ENCODE measurements around the gene CD79B.

Gene CD79B

GRCh38 chr17:63933598-63933997 lies 1.5 kb upstream of the CD79B start:
- no peak for DNase-seq
- peaks cover 18% of the 10 kb centered on the region for H3K4me1 ChIP-seq (ENCODE audit: control insufficient read depth, insufficient read depth, low read length, poor library complexity, severe bottlenecking)
- H3K27ac ChIP-seq (ENCODE audit: insufficient read depth, low read length, poor library complexity, severe bottlenecking), result no peak overlapping the region
- H3K36me3 ChIP-seq (ENCODE audit: control insufficient read depth, insufficient read depth, low read length), result peaks cover 14% of the 10 kb centered on the region
- H3K9me3 ChIP-seq (ENCODE audit: control insufficient read depth, low read length), result no peaks in the 10 kb centered on the region
- H3K27me3 ChIP-seq (replicated peaks; ENCODE audit: control insufficient read depth, insufficient read depth, low read length, poor library complexity, severe bottlenecking), result no peaks in the 10 kb centered on the region
- no peak overlapping the region for H3K4me3 ChIP-seq (ENCODE audit: insufficient read depth, low read depth, low read length, poor library complexity, severe bottlenecking)

GRCh38 chr17:63932721-63933120 lies 590 bp upstream of the CD79B start:
- H3K9me3 ChIP-seq (ENCODE audit: control insufficient read depth, low read length), result no peaks in the 10 kb centered on the region
- DNase-seq, result no peak
- peak overlapping the region; percentile 74 for H3K4me3 ChIP-seq (ENCODE audit: insufficient read depth, low read depth, low read length, poor library complexity, severe bottlenecking)
- H3K4me1 ChIP-seq (ENCODE audit: control insufficient read depth, insufficient read depth, low read length, poor library complexity, severe bottlenecking), result peaks cover 18% of the 10 kb centered on the region
- H3K27ac ChIP-seq (ENCODE audit: insufficient read depth, low read length, poor library complexity, severe bottlenecking), result peak overlapping the region; percentile 52
- no peaks in the 10 kb centered on the region for H3K27me3 ChIP-seq (replicated peaks; ENCODE audit: control insufficient read depth, insufficient read depth, low read length, poor library complexity, severe bottlenecking)
- peaks cover 18% of the 10 kb centered on the region for H3K36me3 ChIP-seq (ENCODE audit: control insufficient read depth, insufficient read depth, low read length)

GRCh38 chr17:63930951-63931575 lies 1.1 kb downstream of the CD79B start:
- peaks cover 18% of the 10 kb centered on the region for H3K36me3 ChIP-seq (ENCODE audit: control insufficient read depth, insufficient read depth, low read length)
- DNase-seq, result peak; percentile 43 to 61 (median 50)
- no peaks in the 10 kb centered on the region for H3K9me3 ChIP-seq (ENCODE audit: control insufficient read depth, low read length)
- H3K27me3 ChIP-seq (replicated peaks; ENCODE audit: control insufficient read depth, insufficient read depth, low read length, poor library complexity, severe bottlenecking), result no peaks in the 10 kb centered on the region
- H3K4me1 ChIP-seq (ENCODE audit: control insufficient read depth, insufficient read depth, low read length, poor library complexity, severe bottlenecking), result peaks cover 18% of the 10 kb centered on the region
- H3K27ac ChIP-seq (ENCODE audit: insufficient read depth, low read length, poor library complexity, severe bottlenecking), result peak overlapping the region; percentile 52
- peak overlapping the region; percentile 74 for H3K4me3 ChIP-seq (ENCODE audit: insufficient read depth, low read depth, low read length, poor library complexity, severe bottlenecking)

- Histone ChIP-seq H3K36me3 (ENCODE audit: control insufficient read depth, insufficient read depth, low read length) (peaks cover 18% of the 10 kb centered on the region), H3K9me3 (ENCODE audit: control insufficient read depth, low read length) (no peaks in the 10 kb centered on the region), H3K4me1 (ENCODE audit: control insufficient read depth, insufficient read depth, low read length, poor library complexity, severe bottlenecking) (peaks cover 18% of the 10 kb centered on the region), H3K4me3 (ENCODE audit: insufficient read depth, low read depth, low read length, poor library complexity, severe bottlenecking) (no peak overlapping the region), H3K27me3 (replicated peaks; ENCODE audit: control insufficient read depth, insufficient read depth, low read length, poor library complexity, severe bottlenecking) (no peaks in the 10 kb centered on the region), H3K27ac (ENCODE audit: insufficient read depth, low read length, poor library complexity, severe bottlenecking) (no peak overlapping the region)
- DNase-seq, result no peak
These were observed 2.0 kb downstream of the CD79B start for GRCh38 chr17:63929860-63930766.

GRCh38 chr17:63928966-63929695 lies 3.0 kb downstream of the CD79B start:
- no peaks in the 10 kb centered on the region for H3K9me3 ChIP-seq (ENCODE audit: control insufficient read depth, low read length)
- no peak for DNase-seq
- H3K4me3 ChIP-seq (ENCODE audit: insufficient read depth, low read depth, low read length, poor library complexity, severe bottlenecking), result no peak overlapping the region

GRCh38 chr17:63928172-63928666 lies 3.9 kb downstream of the CD79B start:
- no peak overlapping the region for H3K27ac ChIP-seq (ENCODE audit: insufficient read depth, low read length, poor library complexity, severe bottlenecking)
- H3K27me3 ChIP-seq (replicated peaks; ENCODE audit: control insufficient read depth, insufficient read depth, low read length, poor library complexity, severe bottlenecking), result no peaks in the 10 kb centered on the region
- peaks cover 18% of the 10 kb centered on the region for H3K4me1 ChIP-seq (ENCODE audit: control insufficient read depth, insufficient read depth, low read length, poor library complexity, severe bottlenecking)
- DNase-seq, result no peak
- H3K4me3 ChIP-seq (ENCODE audit: insufficient read depth, low read depth, low read length, poor library complexity, severe bottlenecking), result no peak overlapping the region
- H3K36me3 ChIP-seq (ENCODE audit: control insufficient read depth, insufficient read depth, low read length), result peaks cover 18% of the 10 kb centered on the region
- H3K9me3 ChIP-seq (ENCODE audit: control insufficient read depth, low read length), result no peaks in the 10 kb centered on the region

More at GRCh38 chr17:63928966-63929695, 3.0 kb downstream of the CD79B start:
- Histone ChIP-seq H3K36me3 (ENCODE audit: control insufficient read depth, insufficient read depth, low read length) (peaks cover 18% of the 10 kb centered on the region), H3K27me3 (replicated peaks; ENCODE audit: control insufficient read depth, insufficient read depth, low read length, poor library complexity, severe bottlenecking) (no peaks in the 10 kb centered on the region), H3K4me1 (ENCODE audit: control insufficient read depth, insufficient read depth, low read length, poor library complexity, severe bottlenecking) (peaks cover 18% of the 10 kb centered on the region), H3K27ac (ENCODE audit: insufficient read depth, low read length, poor library complexity, severe bottlenecking) (no peak overlapping the region)

- H3K27ac ChIP-seq (ENCODE audit: insufficient read depth, low read length, poor library complexity, severe bottlenecking), result no peak overlapping the region
- H3K27me3 ChIP-seq (replicated peaks; ENCODE audit: control insufficient read depth, insufficient read depth, low read length, poor library complexity, severe bottlenecking), result no peaks in the 10 kb centered on the region
- no peak for DNase-seq
- no peaks in the 10 kb centered on the region for H3K9me3 ChIP-seq (ENCODE audit: control insufficient read depth, low read length)
- peaks cover 15% of the 10 kb centered on the region for H3K4me1 ChIP-seq (ENCODE audit: control insufficient read depth, insufficient read depth, low read length, poor library complexity, severe bottlenecking)
- H3K36me3 ChIP-seq (ENCODE audit: control insufficient read depth, insufficient read depth, low read length), result peaks cover 18% of the 10 kb centered on the region
- no peak overlapping the region for H3K4me3 ChIP-seq (ENCODE audit: insufficient read depth, low read depth, low read length, poor library complexity, severe bottlenecking)
These were observed 4.5 kb downstream of the CD79B start for GRCh38 chr17:63927464-63928171.

GRCh38 chr17:63926164-63926563 lies 6.0 kb downstream of the CD79B start:
- H3K4me3 ChIP-seq (ENCODE audit: insufficient read depth, low read depth, low read length, poor library complexity, severe bottlenecking), result no peak overlapping the region
- H3K4me1 ChIP-seq (ENCODE audit: control insufficient read depth, insufficient read depth, low read length, poor library complexity, severe bottlenecking), result peaks cover 6% of the 10 kb centered on the region
- no peaks in the 10 kb centered on the region for H3K27me3 ChIP-seq (replicated peaks; ENCODE audit: control insufficient read depth, insufficient read depth, low read length, poor library complexity, severe bottlenecking)
- H3K9me3 ChIP-seq (ENCODE audit: control insufficient read depth, low read length), result no peaks in the 10 kb centered on the region
- H3K36me3 ChIP-seq (ENCODE audit: control insufficient read depth, insufficient read depth, low read length), result peaks cover 18% of the 10 kb centered on the region
- no peak for DNase-seq
- no peak overlapping the region for H3K27ac ChIP-seq (ENCODE audit: insufficient read depth, low read length, poor library complexity, severe bottlenecking)

- no peak for DNase-seq
- no peaks in the 10 kb centered on the region for H3K9me3 ChIP-seq (ENCODE audit: control insufficient read depth, low read length)
- H3K27ac ChIP-seq (ENCODE audit: insufficient read depth, low read length, poor library complexity, severe bottlenecking), result no peak overlapping the region
- no peak overlapping the region for H3K4me3 ChIP-seq (ENCODE audit: insufficient read depth, low read depth, low read length, poor library complexity, severe bottlenecking)
- peaks cover 18% of the 10 kb centered on the region for H3K36me3 ChIP-seq (ENCODE audit: control insufficient read depth, insufficient read depth, low read length)
- no peaks in the 10 kb centered on the region for H3K27me3 ChIP-seq (replicated peaks; ENCODE audit: control insufficient read depth, insufficient read depth, low read length, poor library complexity, severe bottlenecking)
- peaks cover under 1% of the 10 kb centered on the region for H3K4me1 ChIP-seq (ENCODE audit: control insufficient read depth, insufficient read depth, low read length, poor library complexity, severe bottlenecking)
These were observed 6.5 kb downstream of the CD79B start for GRCh38 chr17:63925615-63926014.
